ENCODE results near the gene GABRB3. TPM values are rescaled to one million over a fixed set of nuclear protein-coding genes. Genes with fewer than 3 reads are reported as not detected.

GABRB3 gene
- total and polyA plus RNA-seq, 4 donors = 0.09 to 1.2 (median 0.50) TPM

- Histone ChIP-seq H3K27me3 (ENCODE audit: control insufficient read depth in 4 of 4, insufficient read depth in 4 of 4, low read length in 3 of 4) (peaks cover 0 to 2% (median 0%) of the 10 kb centered on the region in 4 donors), H3K4me1 (ENCODE audit: control insufficient read depth in 4 of 4, insufficient read depth in 4 of 4, low read length in 3 of 4) (no peaks in the 10 kb centered on the region), H3K27ac (ENCODE audit: low read depth in 1 of 2, low read length in 2 of 2) (no peak overlapping the region), H3K9me3 (ENCODE audit: control insufficient read depth in 4 of 4, low read length in 3 of 4) (peaks cover 0 to 6% (median 1%) of the 10 kb centered on the region in 4 donors), H3K36me3 (ENCODE audit: control insufficient read depth in 4 of 4, insufficient read depth in 3 of 4, low read depth in 1 of 4, low read length in 3 of 4) (no peaks in the 10 kb centered on the region), H3K4me3 (ENCODE audit: low read depth in 1 of 3, low read length in 3 of 3) (no peak overlapping the region), H3K9ac (ENCODE audit: low read depth in 1 of 2, low read length in 2 of 2) (no peak overlapping the region)
- TF ChIP-seq EGR1 (IDR thresholded peaks at IDR 0.05; ENCODE audit: low read depth in 2 of 2) = no peak
- TF ChIP-seq MAX (IDR thresholded peaks at IDR 0.05) = no peak
- TF ChIP-seq SP1 (IDR thresholded peaks at IDR 0.05) = no peak
- TF ChIP-seq CTCF (IDR thresholded peaks at IDR 0.05; ENCODE audit: low read depth, low read length, missing input control) = no peak
- TF ChIP-seq GABPA (IDR thresholded peaks at IDR 0.05 in 1 of 2, conservative IDR thresholded peaks at IDR 0.05 in 1 of 2) = no peak
- no peak for TF ChIP-seq FOXA1 (IDR thresholded peaks at IDR 0.05)
- no peak for TF ChIP-seq RXRA (IDR thresholded peaks at IDR 0.05)
- no peak for TF ChIP-seq FOXA2 (IDR thresholded peaks at IDR 0.05)
- no peak for TF ChIP-seq RAD21 (IDR thresholded peaks at IDR 0.05)
- no peak for TF ChIP-seq ZBTB33 (IDR thresholded peaks at IDR 0.05)
- TF ChIP-seq TAF1 (conservative IDR thresholded peaks at IDR 0.05) = no peak
- TF ChIP-seq YY1 (IDR thresholded peaks at IDR 0.05) = no peak
- TF ChIP-seq NR2F2 (IDR thresholded peaks at IDR 0.05) = no peak
- TF ChIP-seq ATF3 (IDR thresholded peaks at IDR 0.05) = no peak
- 83% methylated on average over 8 of the region's 8 CpGs for WGBS
- DNase-seq (ENCODE audit: low spot score) = no peak
These were observed 17.3 kb upstream of the GABRB3 start for GRCh38 chr15:26790118-26790517.

- H3K36me3 ChIP-seq (ENCODE audit: control insufficient read depth in 4 of 4, insufficient read depth in 3 of 4, low read depth in 1 of 4, low read length in 3 of 4) = no peaks in the 10 kb centered on the region
- no peak overlapping the region for H3K9ac ChIP-seq (ENCODE audit: low read depth in 1 of 2, low read length in 2 of 2)
- 73% methylated on average over 24 of the region's 24 CpGs for WGBS
- no peak overlapping the region for H3K27ac ChIP-seq (ENCODE audit: low read depth in 1 of 2, low read length in 2 of 2)
- H3K9me3 ChIP-seq (ENCODE audit: control insufficient read depth in 4 of 4, low read length in 3 of 4) = peaks cover 0 to 2% (median 0%) of the 10 kb centered on the region in 4 donors
- H3K27me3 ChIP-seq (ENCODE audit: control insufficient read depth in 4 of 4, insufficient read depth in 4 of 4, low read length in 3 of 4) = no peaks in the 10 kb centered on the region
- no peak for TF ChIP-seq RXRA (IDR thresholded peaks at IDR 0.05)
- no peaks in the 10 kb centered on the region for H3K4me1 ChIP-seq (ENCODE audit: control insufficient read depth in 4 of 4, insufficient read depth in 4 of 4, low read length in 3 of 4)
- no peak for DNase-seq (ENCODE audit: low spot score)
- H3K4me3 ChIP-seq (ENCODE audit: low read depth in 1 of 3, low read length in 3 of 3) = no peak overlapping the region
These were observed 8.9 kb upstream of the GABRB3 start for GRCh38 chr15:26781816-26782215.

GRCh38 chr15:26773917-26774316 lies 1.1 kb upstream of the GABRB3 start:
- Histone ChIP-seq H3K27ac (ENCODE audit: low read depth in 1 of 2, low read length in 2 of 2) (no peak overlapping the region), H3K9ac (ENCODE audit: low read depth in 1 of 2, low read length in 2 of 2) (no peak overlapping the region), H3K4me1 (ENCODE audit: control insufficient read depth in 4 of 4, insufficient read depth in 4 of 4, low read length in 3 of 4) (peaks cover 3 to 16% (median 12%) of the 10 kb centered on the region in 4 donors), H3K9me3 (ENCODE audit: control insufficient read depth in 4 of 4, low read length in 3 of 4) (no peaks in the 10 kb centered on the region), H3K36me3 (ENCODE audit: control insufficient read depth in 4 of 4, insufficient read depth in 3 of 4, low read depth in 1 of 4, low read length in 3 of 4) (no peaks in the 10 kb centered on the region), H3K4me3 (ENCODE audit: low read depth in 1 of 3, low read length in 3 of 3) (no peak overlapping the region), H3K27me3 (ENCODE audit: control insufficient read depth in 4 of 4, insufficient read depth in 4 of 4, low read length in 3 of 4) (no peaks in the 10 kb centered on the region)
- DNase-seq (ENCODE audit: low spot score) = no peak
- 10% methylated on average over 8 of the region's 8 CpGs for WGBS
- TF ChIP-seq RXRA (IDR thresholded peaks at IDR 0.05) (no peak), RAD21 (IDR thresholded peaks at IDR 0.05) (no peak), JUND (IDR thresholded peaks at IDR 0.05) (no peak), ATF3 (IDR thresholded peaks at IDR 0.05) (no peak), HNF4G (IDR thresholded peaks at IDR 0.05) (no peak), FOXA1 (IDR thresholded peaks at IDR 0.05) (no peak), NR2F2 (IDR thresholded peaks at IDR 0.05) (no peak), GABPA (IDR thresholded peaks at IDR 0.05 in 1 of 2, conservative IDR thresholded peaks at IDR 0.05 in 1 of 2) (no peak), CTCF (IDR thresholded peaks at IDR 0.05; ENCODE audit: low read depth, low read length, missing input control) (no peak), MAX (IDR thresholded peaks at IDR 0.05) (no peak)
